ENCODE data around the gene RAB29.

Gene RAB29

GRCh38 chr1:205810448-205811157, 35.3 kb upstream of the RAB29 start:
- Histone ChIP-seq H3K4me3 (replicated peaks; ENCODE audit: insufficient read depth, low read length) (no peak overlapping the region), H3K27ac (replicated peaks) (no peak overlapping the region), H3K27me3 (ENCODE audit: insufficient read depth, poor library complexity, severe bottlenecking) (peaks cover 46% of the 10 kb centered on the region)
- no peak for DNase-seq (ENCODE audit: low read depth in 1 of 2, low spot score in 1 of 2)
- TF ChIP-seq CTCF (IDR thresholded peaks at IDR 0.05; ENCODE audit: insufficient read depth, low read length), result no peak
- TF ChIP-seq SPI1 (IDR thresholded peaks at IDR 0.05; ENCODE audit: borderline replicate concordance, low read depth), result no peak
- TF ChIP-seq REST (IDR thresholded peaks at IDR 0.05; ENCODE audit: insufficient replicate concordance, low read depth), result no peak
- no peak for TF ChIP-seq GABPA (IDR thresholded peaks at IDR 0.05; ENCODE audit: low read depth)
- no peak for TF ChIP-seq POLR2AphosphoS5 (IDR thresholded peaks at IDR 0.05; ENCODE audit: low read depth)

GRCh38 chr1:205809942-205810345, 34.7 kb upstream of the RAB29 start:
- no peak for DNase-seq (ENCODE audit: low read depth in 1 of 2, low spot score in 1 of 2)
- no peak overlapping the region for H3K27ac ChIP-seq (replicated peaks)
- peaks cover 45% of the 10 kb centered on the region for H3K27me3 ChIP-seq (ENCODE audit: insufficient read depth, poor library complexity, severe bottlenecking)
- TF ChIP-seq POLR2AphosphoS5 (IDR thresholded peaks at IDR 0.05; ENCODE audit: low read depth), result no peak
- TF ChIP-seq SPI1 (IDR thresholded peaks at IDR 0.05; ENCODE audit: borderline replicate concordance, low read depth), result no peak
- TF ChIP-seq CTCF (IDR thresholded peaks at IDR 0.05; ENCODE audit: insufficient read depth, low read length), result no peak
- no peak for TF ChIP-seq REST (IDR thresholded peaks at IDR 0.05; ENCODE audit: insufficient replicate concordance, low read depth)
- TF ChIP-seq GABPA (IDR thresholded peaks at IDR 0.05; ENCODE audit: low read depth), result no peak
- H3K4me3 ChIP-seq (replicated peaks; ENCODE audit: insufficient read depth, low read length), result no peak overlapping the region

GRCh38 chr1:205809469-205809868, 34.2 kb upstream of the RAB29 start:
- TF ChIP-seq REST (IDR thresholded peaks at IDR 0.05; ENCODE audit: insufficient replicate concordance, low read depth) (no peak), SPI1 (IDR thresholded peaks at IDR 0.05; ENCODE audit: borderline replicate concordance, low read depth) (no peak), GABPA (IDR thresholded peaks at IDR 0.05; ENCODE audit: low read depth) (no peak), CTCF (IDR thresholded peaks at IDR 0.05; ENCODE audit: insufficient read depth, low read length) (no peak), POLR2AphosphoS5 (IDR thresholded peaks at IDR 0.05; ENCODE audit: low read depth) (no peak)
- H3K27ac ChIP-seq (replicated peaks), result no peak overlapping the region
- no peak overlapping the region for H3K4me3 ChIP-seq (replicated peaks; ENCODE audit: insufficient read depth, low read length)
- H3K27me3 ChIP-seq (ENCODE audit: insufficient read depth, poor library complexity, severe bottlenecking), result peaks cover 42% of the 10 kb centered on the region
- no peak for DNase-seq (ENCODE audit: low read depth in 1 of 2, low spot score in 1 of 2)
